ENCODE measurements around the gene XPO5. TPM values are rescaled to one million over a fixed set of nuclear protein-coding genes. Genes with fewer than 3 reads are reported as not detected.

The XPO5 gene
- total RNA-seq, 2 donors from 2014 or later = 23.1 to 32.3 TPM

DNA sequence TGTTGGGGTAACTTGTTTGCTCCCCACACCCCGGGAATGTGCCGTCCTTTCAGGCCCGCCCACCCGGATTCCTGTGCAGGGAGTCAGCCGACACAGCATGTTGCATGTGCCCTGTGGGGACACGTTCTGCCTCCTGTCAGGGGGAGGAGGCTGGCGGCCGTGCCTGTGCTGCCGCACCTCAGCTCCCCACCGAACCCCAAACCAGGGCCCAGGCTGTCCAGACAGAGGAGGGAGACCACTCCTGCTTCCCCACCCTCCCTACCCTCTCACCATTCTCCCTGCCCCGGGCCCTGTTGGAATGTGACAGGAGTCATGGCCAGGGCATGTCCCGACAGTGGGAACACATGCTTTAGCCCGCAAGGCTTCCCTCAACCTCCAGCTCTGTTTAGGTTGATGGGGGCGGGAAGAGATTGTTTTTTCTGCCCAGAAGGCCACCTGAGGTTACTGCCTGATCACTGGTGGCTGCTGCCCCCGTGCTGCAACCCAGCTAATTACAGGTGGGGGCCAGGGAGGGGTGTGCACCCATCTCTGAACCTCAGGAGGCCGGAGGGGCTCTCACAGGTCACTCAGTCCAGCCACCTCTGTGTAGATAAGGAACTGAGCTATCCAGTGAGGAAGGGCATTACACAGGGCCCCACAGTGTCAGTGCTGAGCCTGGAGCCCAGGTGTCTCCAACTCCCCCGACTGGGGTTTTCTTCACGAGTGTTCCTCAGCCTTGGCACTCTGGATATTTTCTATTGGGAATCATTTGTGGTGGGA is 79.3 kb downstream of the XPO5 start:
- no peak overlapping the region for H3K27ac ChIP-seq
- intact Hi-C loops (cut with DNase I) = no loop called here
- no peaks in the 10 kb centered on the region for H3K4me1 ChIP-seq
- no peak for DNase-seq
- no peak overlapping the region for H3K9ac ChIP-seq (ENCODE audit: low read depth in 2 of 2, low read length in 2 of 2)
- TF ChIP-seq, protein P1, sequence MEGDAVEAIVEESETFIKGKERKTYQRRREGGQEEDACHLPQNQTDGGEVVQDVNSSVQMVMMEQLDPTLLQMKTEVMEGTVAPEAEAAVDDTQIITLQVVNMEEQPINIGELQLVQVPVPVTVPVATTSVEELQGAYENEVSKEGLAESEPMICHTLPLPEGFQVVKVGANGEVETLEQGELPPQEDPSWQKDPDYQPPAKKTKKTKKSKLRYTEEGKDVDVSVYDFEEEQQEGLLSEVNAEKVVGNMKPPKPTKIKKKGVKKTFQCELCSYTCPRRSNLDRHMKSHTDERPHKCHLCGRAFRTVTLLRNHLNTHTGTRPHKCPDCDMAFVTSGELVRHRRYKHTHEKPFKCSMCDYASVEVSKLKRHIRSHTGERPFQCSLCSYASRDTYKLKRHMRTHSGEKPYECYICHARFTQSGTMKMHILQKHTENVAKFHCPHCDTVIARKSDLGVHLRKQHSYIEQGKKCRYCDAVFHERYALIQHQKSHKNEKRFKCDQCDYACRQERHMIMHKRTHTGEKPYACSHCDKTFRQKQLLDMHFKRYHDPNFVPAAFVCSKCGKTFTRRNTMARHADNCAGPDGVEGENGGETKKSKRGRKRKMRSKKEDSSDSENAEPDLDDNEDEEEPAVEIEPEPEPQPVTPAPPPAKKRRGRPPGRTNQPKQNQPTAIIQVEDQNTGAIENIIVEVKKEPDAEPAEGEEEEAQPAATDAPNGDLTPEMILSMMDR (IDR thresholded peaks at IDR 0.05) = peak; percentile 29
- peaks cover 15% of the 10 kb centered on the region for H3K36me3 ChIP-seq
- no peaks in the 10 kb centered on the region for H3K27me3 ChIP-seq
- no peak overlapping the region for H3K4me3 ChIP-seq
- H3K9me3 ChIP-seq = no peaks in the 10 kb centered on the region

DNA sequence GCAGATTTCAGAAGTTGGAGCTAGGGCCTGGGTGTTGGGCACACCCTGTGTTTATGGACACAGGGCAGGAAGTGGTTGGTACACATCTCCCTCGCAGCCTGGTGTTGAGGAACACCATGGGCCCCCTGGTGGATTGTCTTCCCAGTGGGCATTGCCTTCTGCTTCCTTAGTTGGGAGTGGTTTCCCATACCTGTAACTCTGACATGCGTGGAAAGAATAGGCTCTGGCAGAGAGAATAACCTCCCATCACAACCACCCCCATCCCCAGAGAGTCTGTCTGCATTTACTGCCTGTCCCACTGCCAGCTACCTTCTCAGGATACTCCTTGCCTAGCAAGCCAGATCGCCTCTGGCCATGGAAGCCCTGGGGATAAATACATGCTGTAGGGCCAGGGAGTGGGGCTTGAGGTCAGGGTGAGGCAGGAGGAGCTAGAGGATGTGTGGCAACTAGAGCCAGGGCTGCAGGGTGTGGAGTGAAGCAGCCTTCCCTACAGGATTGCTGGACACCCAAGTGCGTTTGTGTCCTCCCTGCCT is 80.4 kb downstream of the XPO5 start:
- intact Hi-C loops (cut with DNase I) = no loop called here
- DNase-seq = no peak
- peaks cover 9% of the 10 kb centered on the region for H3K36me3 ChIP-seq

DNA sequence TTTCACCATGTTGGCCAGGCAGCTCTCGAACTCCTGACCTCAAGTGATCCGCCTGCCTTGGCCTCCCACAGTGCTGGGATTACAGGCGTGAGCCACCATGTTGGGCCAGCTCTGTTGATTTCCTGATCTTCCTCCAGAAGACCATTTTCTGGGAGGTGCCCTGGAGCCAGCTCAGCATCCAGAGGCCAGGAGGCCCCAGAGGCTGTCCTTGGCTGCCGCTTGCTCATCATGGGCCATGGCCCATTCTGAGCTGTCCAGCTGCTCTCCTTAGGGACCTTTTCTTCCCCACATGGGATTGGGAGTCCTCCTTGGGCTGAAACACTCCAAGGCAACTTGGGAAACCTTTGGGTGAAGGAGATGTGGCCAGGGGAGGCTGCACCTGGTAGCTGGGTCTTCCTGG is 81.1 kb downstream of the XPO5 start:
- no peak overlapping the region for H3K9ac ChIP-seq (ENCODE audit: low read depth in 2 of 2, low read length in 2 of 2)
- no peak for DNase-seq
- peaks cover 7% of the 10 kb centered on the region for H3K36me3 ChIP-seq
- H3K27me3 ChIP-seq = no peaks in the 10 kb centered on the region
- intact Hi-C loops (cut with DNase I) = no loop called here
- H3K4me3 ChIP-seq = no peak overlapping the region
- no peaks in the 10 kb centered on the region for H3K4me1 ChIP-seq
- TF ChIP-seq, protein P1 (IDR thresholded peaks at IDR 0.05) = no peak
- no peak overlapping the region for H3K27ac ChIP-seq
- H3K9me3 ChIP-seq = no peaks in the 10 kb centered on the region

More for the DNA sequence above, 80.4 kb downstream of the XPO5 start:
- no peaks in the 10 kb centered on the region for H3K9me3 ChIP-seq
- H3K27ac ChIP-seq = no peak overlapping the region
- H3K9ac ChIP-seq (ENCODE audit: low read depth in 2 of 2, low read length in 2 of 2) = no peak overlapping the region
- no peak overlapping the region for H3K4me3 ChIP-seq
- no peaks in the 10 kb centered on the region for H3K4me1 ChIP-seq
- no peaks in the 10 kb centered on the region for H3K27me3 ChIP-seq
- TF ChIP-seq, protein P1 (IDR thresholded peaks at IDR 0.05) = no peak

DNA sequence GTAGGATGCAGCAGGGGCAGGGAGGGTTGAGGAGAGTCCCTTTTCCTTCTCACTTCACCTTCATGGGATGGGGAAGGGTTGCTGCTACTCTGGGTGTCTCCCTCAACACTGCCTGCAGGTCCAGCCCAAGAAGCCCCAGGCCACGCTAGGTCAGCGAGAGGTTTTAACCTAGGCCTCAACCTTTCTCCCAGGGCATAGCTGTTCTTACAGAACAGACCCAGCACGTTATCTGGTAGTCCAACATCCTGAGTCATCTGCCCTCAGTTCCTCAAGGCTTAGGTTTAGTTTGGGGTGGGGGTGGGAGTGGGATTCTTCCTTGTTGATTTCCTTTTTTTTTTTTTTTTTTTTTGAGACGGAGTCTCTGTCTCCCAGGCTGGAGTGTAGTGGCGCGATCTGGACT is 81.5 kb downstream of the XPO5 start:
- TF ChIP-seq, protein P1 (IDR thresholded peaks at IDR 0.05) = no peak
- intact Hi-C loops (cut with DNase I) = no loop called here
- Histone ChIP-seq H3K36me3 (peaks cover 7% of the 10 kb centered on the region), H3K9ac (ENCODE audit: low read depth in 2 of 2, low read length in 2 of 2) (no peak overlapping the region), H3K27ac (no peak overlapping the region), H3K4me1 (no peaks in the 10 kb centered on the region), H3K9me3 (no peaks in the 10 kb centered on the region), H3K4me3 (no peak overlapping the region), H3K27me3 (no peaks in the 10 kb centered on the region)
- DNase-seq = no peak

DNA sequence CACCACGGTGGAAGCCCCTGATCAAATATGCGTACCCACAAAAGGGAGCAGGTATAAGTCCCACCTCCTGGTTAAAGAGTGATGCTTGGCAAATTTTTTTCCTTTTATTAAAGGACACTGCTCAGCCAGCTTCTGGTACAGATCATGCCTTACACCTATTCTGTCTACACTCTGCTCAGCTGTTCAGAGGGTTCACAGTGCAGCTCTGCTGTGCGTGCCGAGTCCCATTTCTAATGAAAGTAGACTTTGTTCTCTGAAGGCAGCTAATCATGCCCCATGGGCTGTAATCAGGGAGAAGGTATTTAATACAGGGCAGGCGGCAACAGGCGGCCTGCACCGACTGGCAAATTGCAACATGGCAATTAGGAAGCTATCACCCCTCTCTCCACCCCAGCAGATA is 82.0 kb downstream of the XPO5 start:
- H3K9me3 ChIP-seq = no peaks in the 10 kb centered on the region
- DNase-seq = no peak
- H3K9ac ChIP-seq (ENCODE audit: low read depth in 2 of 2, low read length in 2 of 2) = no peak overlapping the region
- TF ChIP-seq, protein P1 (IDR thresholded peaks at IDR 0.05) = no peak
- H3K36me3 ChIP-seq = peaks cover 3% of the 10 kb centered on the region
- no peak overlapping the region for H3K4me3 ChIP-seq
- no peak overlapping the region for H3K27ac ChIP-seq
- no peaks in the 10 kb centered on the region for H3K27me3 ChIP-seq
- no peaks in the 10 kb centered on the region for H3K4me1 ChIP-seq
- intact Hi-C loops (cut with DNase I) = no loop called here

All from colonic mucosa (tissue), 4 donors.